ENCODE data around the gene DAPK2. TPM values are rescaled to one million over a fixed set of nuclear protein-coding genes. Genes with fewer than 3 reads are reported as not detected.

Gene DAPK2
- total RNA-seq, 4 donors from 2014 or later, result 28.5 to 70.8 (median 52.7) TPM

GRCh38 chr15:63923993-63924950 lies 122.0 kb downstream of the DAPK2 start:
- Histone ChIP-seq H3K27ac (peak overlapping the region in 1 of 4 donors; percentile 18), H3K4me1 (peaks cover 11 to 34% of the 10 kb centered on the region in 2 donors), H3K9me3 (no peaks in the 10 kb centered on the region), H3K4me3 (no peak overlapping the region), H3K27me3 (no peaks in the 10 kb centered on the region), H3K36me3 (peaks cover 0 to 30% of the 10 kb centered on the region in 2 donors)
- no peak for ATAC-seq
- no peak for DNase-seq
- intact Hi-C loops (cut with DNase I; ENCODE audit: low total_unique reads), result no loop called here
- TF ChIP-seq CTCF (IDR thresholded peaks at IDR 0.05 in 4 of 5, conservative IDR thresholded peaks at IDR 0.05 in 1 of 5) (no peak), POLR2A (IDR thresholded peaks at IDR 0.05) (no peak)
- in situ Hi-C loops (cut with MboI; ENCODE audit: low sequenced_read_pairs in 4 of 4), result no loop called here

GRCh38 chr15:63922916-63923315 lies 123.4 kb downstream of the DAPK2 start:
- no peak overlapping the region for H3K27ac ChIP-seq
- no peaks in the 10 kb centered on the region for H3K27me3 ChIP-seq
- H3K4me3 ChIP-seq, result no peak overlapping the region
- in situ Hi-C loops (cut with MboI; ENCODE audit: low sequenced_read_pairs in 4 of 4) (no loop called here), intact Hi-C loops (cut with DNase I; ENCODE audit: low total_unique reads) (no loop called here)
- peaks cover 11 to 32% of the 10 kb centered on the region in 2 donors for H3K4me1 ChIP-seq
- TF ChIP-seq POLR2A (IDR thresholded peaks at IDR 0.05) (no peak), CTCF (IDR thresholded peaks at IDR 0.05 in 4 of 5, conservative IDR thresholded peaks at IDR 0.05 in 1 of 5) (no peak)
- DNase-seq (no peak), ATAC-seq (no peak)
- peaks cover 0 to 30% of the 10 kb centered on the region in 2 donors for H3K36me3 ChIP-seq
- no peaks in the 10 kb centered on the region for H3K9me3 ChIP-seq

GRCh38 chr15:63922261-63922904 lies 123.9 kb downstream of the DAPK2 start:
- Histone ChIP-seq H3K27me3 (no peaks in the 10 kb centered on the region), H3K9me3 (no peaks in the 10 kb centered on the region), H3K4me1 (peaks cover 15 to 32% of the 10 kb centered on the region in 2 donors), H3K4me3 (no peak overlapping the region), H3K27ac (no peak overlapping the region), H3K36me3 (peaks cover 0 to 28% of the 10 kb centered on the region in 2 donors)
- DNase-seq (no peak), ATAC-seq (no peak)
- TF ChIP-seq CTCF (IDR thresholded peaks at IDR 0.05 in 4 of 5, conservative IDR thresholded peaks at IDR 0.05 in 1 of 5), result no peak
- no peak for TF ChIP-seq POLR2A (IDR thresholded peaks at IDR 0.05)
- in situ Hi-C loops (cut with MboI; ENCODE audit: low sequenced_read_pairs in 4 of 4), result no loop called here
- intact Hi-C loops (cut with DNase I; ENCODE audit: low total_unique reads), result no loop called here

- intact Hi-C loops (cut with DNase I; ENCODE audit: low total_unique reads) (no loop called here), in situ Hi-C loops (cut with MboI; ENCODE audit: low sequenced_read_pairs in 4 of 4) (no loop called here)
- H3K4me1 ChIP-seq, result peaks cover 33 to 39% of the 10 kb centered on the region in 2 donors
- H3K36me3 ChIP-seq, result peaks cover 0 to 26% of the 10 kb centered on the region in 2 donors
- no peak for DNase-seq
- no peaks in the 10 kb centered on the region for H3K9me3 ChIP-seq
- H3K4me3 ChIP-seq, result no peak overlapping the region
- no peaks in the 10 kb centered on the region for H3K27me3 ChIP-seq
- ATAC-seq, result no peak
- H3K27ac ChIP-seq, result peak overlapping the region; percentile 30 to 79 (median 73)
- TF ChIP-seq POLR2A (IDR thresholded peaks at IDR 0.05) (no peak), CTCF (IDR thresholded peaks at IDR 0.05 in 4 of 5, conservative IDR thresholded peaks at IDR 0.05 in 1 of 5) (no peak)
Measured at GRCh38 chr15:63920504-63921175, 125.6 kb downstream of the DAPK2 start.
